Mesenchymal stem cell (in vitro differentiated cells and primary cell): ENCODE results near the gene TMEM114.

ENCODE experiments used
- DNase-seq: peaks from one replicate; pipeline ENCODE4 v3.0.0-alpha.2; 2013
- H2AFZ ChIP-seq: one replicate; pipeline ENCODE4 v1.6.1; 2013; ENCODE audit warnings: low read depth, mild to moderate bottlenecking, control low read depth, inconsistent platforms, low read length, moderate library complexity
- H2AK5ac ChIP-seq: 2 replicates; pipeline ENCODE4 v1.6.1; 2013; ENCODE audit warnings: low read length, moderate library complexity, mild to moderate bottlenecking, inconsistent platforms; ENCODE audit not compliant: severe bottlenecking
- H2BK120ac ChIP-seq: one replicate; pipeline ENCODE4 v1.6.1; 2013; ENCODE audit warnings: low read depth, mild to moderate bottlenecking, inconsistent platforms, low read length, moderate library complexity
- H2BK12ac ChIP-seq, 2 experiments: one replicate each; pipeline ENCODE4 v1.6.1; 2013; ENCODE audit warnings: inconsistent platforms in 2 of 2, low read length in 2 of 2, mild to moderate bottlenecking in 2 of 2, moderate library complexity in 2 of 2, control low read depth in 1 of 2
- H2BK15ac ChIP-seq: one replicate; pipeline ENCODE4 v1.6.1; 2013; ENCODE audit warnings: mild to moderate bottlenecking, low read depth, inconsistent platforms; ENCODE audit not compliant: poor library complexity, severe bottlenecking
- H2BK5ac ChIP-seq: 2 replicates; pipeline ENCODE4 v1.6.1; 2013; ENCODE audit warnings: low read depth, mild to moderate bottlenecking, low read length, control low read depth, inconsistent platforms; ENCODE audit not compliant: poor library complexity, severe bottlenecking
- H3K14ac ChIP-seq, 2 experiments: one replicate each; pipeline ENCODE4 v1.6.1; 2013; ENCODE audit warnings: inconsistent platforms in 2 of 2, low read length in 2 of 2, control low read depth in 1 of 2, mild to moderate bottlenecking in 1 of 2, moderate library complexity in 1 of 2
- H3K18ac ChIP-seq, 2 experiments: one replicate each; pipeline ENCODE4 v1.6.1; 2013; ENCODE audit warnings: inconsistent platforms in 2 of 2, low read length in 2 of 2, control low read depth in 1 of 2, low read depth in 1 of 2, mild to moderate bottlenecking in 1 of 2
- H3K23ac ChIP-seq, 2 experiments: one replicate each; pipeline ENCODE4 v1.6.1; 2013; ENCODE audit warnings: inconsistent platforms in 2 of 2, low read length in 2 of 2, mild to moderate bottlenecking in 2 of 2, moderate library complexity in 2 of 2, control low read depth in 1 of 2
- H3K27ac ChIP-seq: 2 replicates; pipeline ENCODE4 v1.5.1; 2013; ENCODE audit warnings: mild to moderate bottlenecking, moderate library complexity, low read length, control low read depth, inconsistent platforms; ENCODE audit not compliant: poor library complexity, severe bottlenecking
- H3K27me3 ChIP-seq, 2 experiments: 2 replicates each; pipeline versions ENCODE4 v1.6.1 to v1.7.0; 2013; ENCODE audit warnings: low read length in 2 of 2, mild to moderate bottlenecking in 2 of 2, moderate library complexity in 2 of 2, control low read depth in 1 of 2, inconsistent platforms in 1 of 2; ENCODE audit not compliant: control insufficient read depth in 1 of 2, insufficient read depth in 1 of 2
- H3K36me3 ChIP-seq, 2 experiments: 2 replicates each; pipeline versions ENCODE4 v1.6.1 to v1.7.0; 2013; ENCODE audit warnings: low read length in 2 of 2, control low read depth in 1 of 2, inconsistent platforms in 1 of 2, low read depth in 1 of 2, mild to moderate bottlenecking in 1 of 2; ENCODE audit not compliant: insufficient read depth in 2 of 2, control insufficient read depth in 1 of 2
- H3K4ac ChIP-seq, 2 experiments: one replicate each; pipeline ENCODE4 v1.6.1; 2013; ENCODE audit warnings: inconsistent platforms in 2 of 2, low read length in 2 of 2, mild to moderate bottlenecking in 2 of 2, moderate library complexity in 2 of 2, control low read depth in 1 of 2, low read depth in 1 of 2
- H3K4me1 ChIP-seq: 2 replicates; pipeline ENCODE4 v1.6.1; 2013; ENCODE audit warnings: low read depth, low read length, control low read depth; ENCODE audit not compliant: control insufficient read depth, insufficient read depth
- H3K4me2 ChIP-seq: 2 replicates; pipeline ENCODE4 v1.6.1; 2013; ENCODE audit warnings: low read length, mild to moderate bottlenecking, inconsistent platforms; ENCODE audit not compliant: poor library complexity, severe bottlenecking
- H3K4me3 ChIP-seq, 2 experiments: 2 replicates each; pipeline versions ENCODE4 v1.5.1 to v1.7.0; 2013; ENCODE audit warnings: low read length in 2 of 2, mild to moderate bottlenecking in 2 of 2, control low read depth in 1 of 2, low read depth in 1 of 2; ENCODE audit not compliant: insufficient read depth in 1 of 2
- H3K79me1 ChIP-seq: replicated peaks from 2 replicates; pipeline ENCODE4 v1.6.1; 2013; ENCODE audit warnings: mild to moderate bottlenecking, control low read depth, low read length, inconsistent platforms; ENCODE audit not compliant: poor library complexity, severe bottlenecking
- H3K9ac ChIP-seq: 2 replicates; pipeline ENCODE4 v1.7.0; 2013; ENCODE audit warnings: mild to moderate bottlenecking, low read length, moderate library complexity
- H3K9me3 ChIP-seq: 2 replicates; pipeline ENCODE4 v1.7.0; 2013; ENCODE audit warnings: mild to moderate bottlenecking, low read length; ENCODE audit not compliant: control insufficient read depth
- H4K8ac ChIP-seq: one replicate; pipeline ENCODE4 v1.6.1; 2013; ENCODE audit warnings: inconsistent platforms, mild to moderate bottlenecking, low read length, moderate library complexity
- H4K91ac ChIP-seq: one replicate; pipeline ENCODE4 v1.6.1; 2013; ENCODE audit warnings: mild to moderate bottlenecking, low read length, inconsistent platforms
- WGBS: methylation state at CpG from one replicate; pipeline ENCODE4 v1.1.7; 2013; ENCODE audit warnings: mixed read lengths; 5-methylcytosine and 5-hydroxymethylcytosine counted together

TMEM114 gene

GRCh38 chr16:8550728-8551387 lies 39.5 kb downstream of the TMEM114 start:
- H3K4ac ChIP-seq = no peak overlapping the region
- H3K4me1 ChIP-seq = no peaks in the 10 kb centered on the region
- H3K14ac ChIP-seq = no peak overlapping the region
- no peak overlapping the region for H2AK5ac ChIP-seq
- no peak for DNase-seq
- peaks cover 4 to 25% of the 10 kb centered on the region in 2 experiments for H3K27me3 ChIP-seq
- H3K27ac ChIP-seq = no peak overlapping the region
- H2BK12ac ChIP-seq = no peak overlapping the region
- no peaks in the 10 kb centered on the region for H3K79me1 ChIP-seq
- no peaks in the 10 kb centered on the region for H3K36me3 ChIP-seq
- no peak overlapping the region for H3K18ac ChIP-seq
- no peak overlapping the region for H3K4me2 ChIP-seq
- H3K9ac ChIP-seq = no peak overlapping the region
- H4K8ac ChIP-seq = no peak overlapping the region
- no peak overlapping the region for H3K4me3 ChIP-seq
- no peak overlapping the region for H4K91ac ChIP-seq
- no peak overlapping the region for H2BK15ac ChIP-seq
- H2BK5ac ChIP-seq = no peak overlapping the region
- no peak overlapping the region for H3K23ac ChIP-seq
- H3K9me3 ChIP-seq = no peaks in the 10 kb centered on the region
- H2BK120ac ChIP-seq = no peak overlapping the region
- no peak overlapping the region for H2AFZ ChIP-seq
- 72% methylated on average over 8 of the region's 9 CpGs for WGBS

GRCh38 chr16:8549843-8550412 lies 40.4 kb downstream of the TMEM114 start:
- WGBS = 69% methylated on average over 8 of the region's 8 CpGs
- Histone ChIP-seq H3K79me1 (no peaks in the 10 kb centered on the region), H2AK5ac (no peak overlapping the region), H2BK15ac (no peak overlapping the region), H3K36me3 (no peaks in the 10 kb centered on the region), H3K4ac (no peak overlapping the region), H3K14ac (no peak overlapping the region), H3K18ac (no peak overlapping the region), H3K4me2 (no peak overlapping the region), H2BK12ac (no peak overlapping the region), H3K9ac (no peak overlapping the region), H4K8ac (no peak overlapping the region), H3K27me3 (peaks cover 4 to 19% of the 10 kb centered on the region in 2 experiments), H4K91ac (no peak overlapping the region), H2BK5ac (no peak overlapping the region), H3K9me3 (no peaks in the 10 kb centered on the region), H2AFZ (no peak overlapping the region), H3K4me1 (no peaks in the 10 kb centered on the region), H2BK120ac (no peak overlapping the region), H3K4me3 (no peak overlapping the region), H3K27ac (no peak overlapping the region), H3K23ac (no peak overlapping the region)
- DNase-seq = no peak

GRCh38 chr16:8548166-8548565 lies 42.1 kb downstream of the TMEM114 start:
- Histone ChIP-seq H3K4ac (no peak overlapping the region), H4K8ac (no peak overlapping the region), H3K4me2 (no peak overlapping the region), H2BK15ac (no peak overlapping the region), H2AFZ (no peak overlapping the region), H2AK5ac (no peak overlapping the region), H3K4me3 (no peak overlapping the region), H3K9me3 (no peaks in the 10 kb centered on the region), H3K36me3 (no peaks in the 10 kb centered on the region), H3K27me3 (peaks cover 4 to 13% of the 10 kb centered on the region in 2 experiments), H2BK12ac (no peak overlapping the region), H3K18ac (no peak overlapping the region), H3K14ac (no peak overlapping the region), H2BK5ac (no peak overlapping the region), H3K27ac (no peak overlapping the region), H3K4me1 (no peaks in the 10 kb centered on the region), H3K23ac (no peak overlapping the region), H3K79me1 (no peaks in the 10 kb centered on the region), H2BK120ac (no peak overlapping the region), H3K9ac (no peak overlapping the region), H4K91ac (no peak overlapping the region)
- DNase-seq = no peak
- WGBS = 85% methylated on average over 3 of the region's 3 CpGs

GRCh38 chr16:8547762-8548161 lies 42.5 kb downstream of the TMEM114 start:
- Histone ChIP-seq H2AFZ (no peak overlapping the region), H3K14ac (no peak overlapping the region), H4K91ac (no peak overlapping the region), H3K27ac (no peak overlapping the region), H3K4me3 (no peak overlapping the region), H3K36me3 (no peaks in the 10 kb centered on the region), H2BK12ac (no peak overlapping the region), H3K4me2 (no peak overlapping the region), H3K23ac (no peak overlapping the region), H2BK5ac (no peak overlapping the region), H3K79me1 (no peaks in the 10 kb centered on the region), H3K4ac (no peak overlapping the region), H3K4me1 (no peaks in the 10 kb centered on the region), H2AK5ac (no peak overlapping the region), H3K9me3 (no peaks in the 10 kb centered on the region), H3K27me3 (peaks cover under 1 to 9% of the 10 kb centered on the region in 2 experiments), H2BK15ac (no peak overlapping the region), H3K9ac (no peak overlapping the region), H2BK120ac (no peak overlapping the region), H4K8ac (no peak overlapping the region), H3K18ac (no peak overlapping the region)
- DNase-seq = no peak
- 88% methylated on average over 8 of the region's 8 CpGs for WGBS
